Adipose tissue (tissue), 3 donors: ENCODE results near the gene GPR42. TPM values are rescaled to one million over a fixed set of nuclear protein-coding genes. Genes with fewer than 3 reads are reported as not detected.
"Not testable (repeated sequence)": the region's sequence is repeated elsewhere in the genome, so short reads cannot be mapped to it uniquely, and the experiment has no call there.

ENCODE experiments used
- H3K27ac ChIP-seq: one replicate; pipeline ENCODE4 v1.5.1; 2013; ENCODE audit warnings: low read depth, low read length
- WGBS, 3 donors: extraction: QIAGEN DNeasy Blood & Tissue Kit; methylation state at CpG; one replicate each; pipeline ENCODE4 v1.1.7; 2013; 5-methylcytosine and 5-hydroxymethylcytosine counted together
- polyA plus RNA-seq, 3 donors: library from polyadenylated mRNA; stranded (reverse); fragments of 200-250 nt; gene quantifications; one replicate each; pipeline ENCODE4 v1.2.3, GENCODE V29; 2013
- donor health status: healthy with polysubstance abuse.
- donor health status: Bipolar disorder and iron deficiency.
- donor health status: healthy.

The GPR42 gene
- polyA plus RNA-seq, 3 donors: 0.06 to 0.90 TPM; not detected in 1

DNA sequence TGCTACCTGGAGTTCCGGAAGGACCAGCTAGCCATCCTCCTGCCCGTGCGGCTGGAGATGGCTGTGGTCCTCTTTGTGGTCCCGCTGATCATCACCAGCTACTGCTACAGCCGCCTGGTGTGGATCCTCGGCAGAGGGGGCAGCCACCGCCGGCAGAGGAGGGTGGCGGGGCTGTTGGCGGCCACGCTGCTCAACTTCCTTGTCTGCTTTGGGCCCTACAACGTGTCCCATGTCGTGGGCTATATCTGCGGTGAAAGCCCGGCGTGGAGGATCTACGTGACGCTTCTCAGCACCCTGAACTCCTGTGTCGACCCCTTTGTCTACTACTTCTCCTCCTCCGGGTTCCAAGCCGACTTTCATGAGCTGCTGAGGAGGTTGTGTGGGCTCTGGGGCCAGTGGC, 11.5 kb upstream of the GPR42 start:
- WGBS, 3 donors: 89 to 93% (median 93%) methylated on average over 14 to 20 of the region's 21 CpGs
- H3K27ac ChIP-seq: not testable (repeated sequence)

DNA sequence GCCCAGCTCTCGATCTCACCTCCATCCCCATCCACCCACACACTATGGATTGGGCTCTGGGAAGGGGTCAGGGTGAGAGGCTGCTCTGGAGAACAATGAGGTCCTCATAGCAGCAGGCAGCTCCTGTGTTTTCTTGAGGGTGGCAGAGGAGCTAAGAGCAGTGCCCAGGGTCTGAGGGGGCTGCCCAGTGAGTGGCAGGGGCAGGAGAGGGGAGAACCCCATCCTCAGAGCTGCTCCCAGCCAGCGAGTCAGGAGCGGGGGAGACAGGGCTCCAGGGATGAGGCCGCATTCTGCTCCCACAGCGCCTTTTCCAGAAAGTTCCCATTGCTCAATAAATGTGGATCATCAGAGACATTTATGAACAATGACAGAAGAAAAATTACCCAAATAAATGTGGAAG, 10.8 kb upstream of the GPR42 start:
- 80 to 87% methylated on average over 1 to 4 of the region's 5 CpGs; no CpG with 5 or more reads in 1 of the 3 donors for WGBS, 3 donors
- not testable (repeated sequence) for H3K27ac ChIP-seq

DNA sequence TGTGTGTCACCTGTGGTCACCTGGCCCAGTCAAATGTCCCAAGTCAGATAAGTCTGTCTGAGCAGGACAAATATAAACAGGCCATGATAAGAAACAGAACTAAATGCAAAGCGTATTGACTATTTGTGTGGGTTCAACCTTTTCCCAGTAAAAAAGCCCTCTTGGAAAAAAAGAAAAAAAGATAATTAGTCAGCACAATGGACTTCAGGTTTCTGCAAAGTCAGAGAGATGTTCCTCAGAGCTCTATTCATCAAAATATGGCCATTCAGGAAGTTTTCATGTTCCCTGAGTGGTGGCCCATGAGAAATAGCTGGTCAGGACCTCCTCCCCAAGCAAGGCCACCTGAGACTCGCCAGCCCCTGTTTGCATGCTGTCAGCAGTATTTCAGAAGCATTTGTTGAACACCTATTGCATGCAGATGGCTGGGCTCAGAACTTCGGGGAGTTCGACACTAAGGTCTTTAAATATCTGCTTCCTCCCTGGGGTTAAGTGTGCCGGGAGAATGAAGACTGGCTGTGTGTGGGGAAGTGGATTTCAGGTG, 9.9 kb upstream of the GPR42 start:
- WGBS, 3 donors: 38 to 59% methylated on average over 5 of the region's 5 CpGs; no CpG with 5 or more reads in 1 of the 3 donors

DNA sequence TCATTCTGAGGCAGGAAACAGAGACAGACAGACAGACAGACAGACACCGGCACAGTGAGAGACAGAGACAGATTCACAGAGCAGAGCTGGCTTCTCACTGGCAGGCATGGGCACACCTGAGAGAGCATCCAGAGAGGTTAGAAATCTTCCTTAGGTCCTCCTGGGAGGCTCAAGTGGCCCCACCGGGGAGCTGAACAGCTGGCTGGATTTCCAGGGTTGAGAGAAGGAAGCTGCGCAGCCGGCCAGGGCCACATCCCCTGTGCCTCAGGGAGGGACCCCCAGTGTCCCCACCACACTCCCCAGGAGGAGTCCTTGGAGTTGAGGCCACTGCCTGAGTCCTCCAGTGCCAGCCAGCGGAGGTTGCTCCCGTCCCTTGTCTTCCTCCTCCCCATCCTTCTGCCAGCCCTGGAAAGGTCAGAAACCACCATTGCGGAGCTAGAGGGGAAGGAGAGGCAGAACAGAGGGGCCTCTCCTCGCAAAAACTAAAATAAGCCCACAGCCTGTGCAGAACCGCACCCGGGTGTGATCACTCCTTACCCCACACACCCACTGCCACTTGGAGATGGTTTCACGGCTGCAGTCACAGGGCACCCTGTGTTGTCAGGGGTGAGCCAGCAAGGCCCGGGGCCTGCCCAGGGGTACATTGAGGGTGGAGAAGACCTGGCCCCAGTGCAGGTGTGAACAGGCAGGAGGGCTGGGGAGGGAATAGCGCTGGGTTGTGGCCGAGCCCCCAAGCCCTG, 8.4 kb upstream of the GPR42 start:
- 75 to 85% methylated on average over 12 to 14 of the region's 14 CpGs; no CpG with 5 or more reads in 1 of the 3 donors for WGBS, 3 donors
- H3K27ac ChIP-seq: no peak overlapping the region

More for the DNA sequence above, 9.9 kb upstream of the GPR42 start:
- H3K27ac ChIP-seq: no peak overlapping the region

DNA sequence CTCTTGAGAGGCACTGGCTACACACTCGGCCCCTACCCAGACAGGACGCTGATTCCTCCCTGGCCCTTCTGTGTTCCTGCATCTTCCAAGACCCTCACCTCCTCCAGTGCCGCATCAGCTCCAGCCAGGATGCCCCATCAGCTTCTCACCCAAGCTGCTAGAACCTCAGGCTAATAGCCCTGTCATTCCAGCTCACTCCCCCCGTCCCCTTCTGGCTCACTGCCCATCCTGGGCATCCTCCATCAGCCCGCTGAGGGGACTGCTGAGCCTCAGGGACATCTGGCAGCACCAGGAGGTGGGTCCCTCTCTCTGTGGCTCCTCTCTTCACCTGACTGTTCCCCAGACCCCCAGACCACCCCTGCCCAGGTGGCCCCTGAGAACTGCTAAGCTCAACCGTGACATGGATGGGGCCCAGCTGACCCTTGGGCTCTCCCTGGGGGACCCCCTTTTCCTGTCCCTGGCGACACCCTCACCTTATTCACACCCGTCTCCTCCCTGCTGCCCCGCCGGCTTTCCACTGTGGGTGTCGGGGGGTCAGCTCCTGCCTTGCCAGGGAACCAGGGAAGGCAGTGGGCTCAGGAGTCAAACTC, 7.8 kb upstream of the GPR42 start:
- 88 to 92% methylated on average over 10 to 11 of the region's 11 CpGs; no CpG with 5 or more reads in 1 of the 3 donors for WGBS, 3 donors
- H3K27ac ChIP-seq: no peak overlapping the region

DNA sequence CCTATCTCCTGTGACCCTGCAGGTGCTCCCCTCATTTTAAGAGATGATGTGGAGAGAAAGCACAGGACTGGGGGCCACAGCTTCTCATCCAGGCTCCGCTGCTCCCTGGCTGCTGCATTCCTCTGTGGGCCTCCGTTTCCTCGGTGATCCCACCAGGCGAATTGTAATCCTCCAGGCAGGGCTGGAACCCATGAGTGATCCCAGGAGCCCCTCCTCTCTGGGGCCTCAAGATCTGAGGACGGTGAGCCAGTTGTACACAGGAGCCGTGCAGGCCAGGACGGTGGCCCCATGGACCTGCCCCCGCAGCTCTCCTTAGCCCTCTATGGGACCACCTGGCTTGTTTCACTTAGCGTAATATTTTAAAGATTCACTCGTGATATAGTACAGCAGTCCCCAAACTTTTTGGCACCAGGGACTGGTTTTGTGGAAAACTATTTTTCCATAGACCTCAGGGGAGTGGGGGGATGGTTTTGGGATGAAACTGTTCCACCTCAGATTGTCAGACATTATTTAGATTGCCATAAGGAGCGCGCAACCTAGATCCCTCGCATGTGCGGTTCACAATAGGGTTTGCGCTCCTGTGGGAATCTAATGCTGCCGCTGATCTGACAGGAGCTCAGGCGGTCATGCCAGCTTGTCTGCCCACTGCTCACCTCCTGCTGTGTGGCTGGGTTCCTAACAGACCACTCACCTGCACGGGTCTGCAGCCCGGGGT, 7.0 kb upstream of the GPR42 start:
- no peak overlapping the region for H3K27ac ChIP-seq
- WGBS, 3 donors: 92 to 93% methylated on average over 19 of the region's 19 CpGs; no CpG with 5 or more reads in 1 of the 3 donors

DNA sequence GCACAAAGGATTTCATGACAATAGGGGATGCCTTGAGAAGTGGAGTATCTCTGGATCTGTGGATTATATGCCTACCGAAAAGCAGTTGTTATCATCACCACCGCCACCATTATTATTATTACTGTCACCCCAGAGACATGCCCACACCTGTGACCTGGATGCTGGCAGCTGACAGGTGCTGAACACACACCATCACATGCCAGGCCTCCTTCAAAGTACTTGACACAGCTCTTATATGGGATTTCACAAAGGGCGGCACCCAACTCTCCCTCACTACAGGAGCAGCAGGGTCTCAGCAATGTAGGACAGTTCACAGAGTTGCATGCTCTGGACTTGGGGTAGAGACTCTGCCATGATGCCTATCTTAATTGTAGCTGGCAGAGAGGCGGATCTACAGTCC, 5.6 kb upstream of the GPR42 start:
- no peak overlapping the region for H3K27ac ChIP-seq
- WGBS, 3 donors: 95 to 96% methylated on average over 4 of the region's 4 CpGs; no CpG with 5 or more reads in 1 of the 3 donors

DNA sequence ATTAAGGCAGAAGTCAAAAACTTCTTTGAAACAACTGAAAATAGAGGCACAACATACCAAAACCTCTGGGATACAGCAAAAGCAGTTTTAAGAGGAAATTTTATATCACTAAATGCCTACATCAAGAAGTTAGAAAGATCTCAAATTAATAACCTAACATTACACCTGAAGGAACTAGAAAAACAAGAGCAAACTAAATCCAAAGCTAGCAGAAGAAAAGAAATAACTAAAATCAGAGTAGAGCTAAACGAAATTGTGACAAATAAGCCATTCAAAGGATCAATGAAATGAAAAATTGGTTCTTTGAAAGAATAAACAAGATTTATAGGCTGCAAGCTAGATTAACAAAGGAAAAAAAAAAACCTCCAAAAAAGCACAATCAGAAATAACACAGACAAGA, 2.5 kb upstream of the GPR42 start:
- no peak overlapping the region for H3K27ac ChIP-seq
- 71 to 80% methylated on average over 1 of the region's 1 CpG; no CpG with 5 or more reads in 1 of the 3 donors for WGBS, 3 donors

DNA sequence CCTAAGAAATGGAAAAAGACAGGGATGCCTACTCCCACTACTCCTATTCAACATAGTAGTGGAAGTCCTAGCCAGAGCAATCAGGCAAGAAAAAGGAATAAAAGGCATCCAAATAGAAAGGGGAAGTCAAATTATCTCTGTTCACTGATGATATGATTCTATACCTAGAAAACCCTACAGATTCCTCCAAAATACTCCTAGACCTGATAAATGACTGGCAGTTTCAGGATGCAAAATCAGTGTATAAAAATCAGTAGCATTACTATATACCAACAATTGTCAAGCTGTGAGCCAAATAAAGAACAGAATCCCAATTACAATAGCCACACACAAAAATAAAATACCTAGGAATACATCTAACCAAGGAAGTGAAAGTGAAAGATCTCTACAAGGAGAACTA, 1.3 kb upstream of the GPR42 start:
- no peak overlapping the region for H3K27ac ChIP-seq

DNA sequence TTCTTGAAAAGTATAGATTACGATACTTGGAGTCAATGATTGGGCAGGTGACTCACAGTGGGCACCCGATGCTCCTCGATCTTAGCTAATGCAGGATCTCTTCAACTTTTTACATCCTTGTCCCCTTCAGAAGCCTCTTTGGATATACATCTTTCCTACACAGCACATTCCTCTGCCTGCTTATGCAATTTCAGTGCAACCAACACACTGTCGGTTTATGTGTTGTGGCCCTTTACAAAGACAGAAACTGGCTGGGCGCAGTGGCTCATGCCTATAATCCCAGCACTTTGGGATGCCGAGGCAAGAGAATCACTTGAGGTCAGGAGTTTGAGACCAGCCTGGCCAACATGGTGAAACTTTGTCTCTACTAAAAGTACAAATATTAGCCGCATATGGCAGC, 2.6 kb downstream of the GPR42 start:
- no peak overlapping the region for H3K27ac ChIP-seq
- 83 to 87% (median 87%) methylated on average over 7 of the region's 7 CpGs for WGBS, 3 donors

DNA sequence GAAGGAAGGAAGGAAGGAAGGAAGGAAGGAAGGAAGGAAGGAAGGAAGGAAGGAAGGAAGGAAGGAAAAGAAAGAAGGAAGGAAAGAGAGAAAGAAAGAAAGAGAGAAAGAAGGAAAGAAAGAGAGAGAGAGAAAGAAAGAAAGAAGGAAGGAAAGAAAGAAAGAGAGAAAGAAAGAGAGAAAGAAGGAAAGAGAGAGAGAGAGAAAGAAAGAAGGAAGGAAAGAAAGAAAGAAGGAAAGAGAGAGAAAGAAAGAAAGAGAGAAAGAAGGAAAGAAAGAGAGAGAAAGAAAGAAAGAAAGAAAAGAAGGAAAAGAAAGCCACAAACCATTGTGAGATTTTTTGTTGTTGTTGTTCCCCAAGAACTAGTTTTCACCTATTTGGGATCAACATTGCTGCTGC, 3.2 kb downstream of the GPR42 start:
- not testable (repeated sequence) for H3K27ac ChIP-seq

DNA sequence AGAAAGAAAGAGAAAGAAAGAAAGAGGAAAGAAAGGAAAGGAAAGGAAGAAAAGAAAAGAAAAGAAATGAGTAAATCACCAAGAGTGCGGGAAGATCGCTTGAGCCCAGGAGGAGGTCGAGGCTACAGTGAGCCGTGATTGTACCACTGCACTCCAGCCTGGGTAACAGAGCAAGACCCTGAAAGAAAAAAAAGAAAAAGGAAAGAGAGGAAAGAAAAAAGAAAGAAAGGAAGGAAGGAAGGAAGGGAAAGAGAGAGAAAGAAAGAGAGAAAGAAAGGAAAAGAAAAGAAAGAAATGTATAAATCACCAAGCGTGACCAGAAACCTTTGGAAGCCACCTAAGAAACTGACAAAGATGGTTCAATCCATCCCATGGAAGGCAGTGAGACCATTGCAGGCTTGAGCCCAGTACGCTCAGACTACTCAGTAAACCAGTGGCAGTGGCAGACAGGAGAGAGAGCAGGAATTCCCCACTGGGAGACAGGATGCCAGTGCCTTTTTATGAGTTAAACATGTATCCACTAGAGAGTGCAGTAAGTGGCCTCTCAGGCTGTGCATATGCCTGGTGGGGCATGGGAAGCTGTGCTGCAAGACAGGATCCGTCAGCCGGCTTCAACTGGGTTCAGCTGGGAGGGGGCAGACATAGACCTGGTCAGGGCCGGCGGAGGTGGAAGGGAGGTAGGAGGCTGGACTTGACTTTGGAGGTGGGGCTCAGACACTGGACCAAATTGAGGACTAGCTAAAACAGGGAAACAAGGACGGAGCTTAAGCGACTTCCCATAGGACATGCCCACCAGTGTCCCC, 4.8 kb downstream of the GPR42 start:
- H3K27ac ChIP-seq: no peak overlapping the region
- WGBS, 3 donors: 89 to 95% (median 91%) methylated on average over 12 of the region's 12 CpGs

DNA sequence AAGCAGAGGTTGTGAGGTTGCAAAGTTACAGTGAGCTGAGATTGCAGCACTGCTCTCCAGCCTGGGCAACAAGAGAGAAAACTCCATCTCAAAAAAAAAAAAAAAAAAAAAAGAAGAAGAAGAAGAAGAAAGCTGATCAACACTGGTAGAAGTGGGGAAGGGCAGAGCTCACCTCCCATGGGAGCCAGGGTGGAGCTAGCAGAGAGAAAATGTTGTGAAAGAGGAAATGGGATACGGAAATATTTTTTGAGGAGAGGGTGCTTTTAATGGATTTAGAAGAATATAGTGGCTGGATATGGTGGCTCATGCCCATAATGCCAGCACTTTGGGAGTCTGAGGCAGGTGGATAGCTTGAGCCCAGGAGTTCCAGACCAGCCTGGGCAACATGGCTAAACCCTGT, 6.8 kb downstream of the GPR42 start:
- H3K27ac ChIP-seq: no peak overlapping the region
- WGBS, 3 donors: 5 to 44% (median 31%) methylated on average over 1 of the region's 1 CpG

DNA sequence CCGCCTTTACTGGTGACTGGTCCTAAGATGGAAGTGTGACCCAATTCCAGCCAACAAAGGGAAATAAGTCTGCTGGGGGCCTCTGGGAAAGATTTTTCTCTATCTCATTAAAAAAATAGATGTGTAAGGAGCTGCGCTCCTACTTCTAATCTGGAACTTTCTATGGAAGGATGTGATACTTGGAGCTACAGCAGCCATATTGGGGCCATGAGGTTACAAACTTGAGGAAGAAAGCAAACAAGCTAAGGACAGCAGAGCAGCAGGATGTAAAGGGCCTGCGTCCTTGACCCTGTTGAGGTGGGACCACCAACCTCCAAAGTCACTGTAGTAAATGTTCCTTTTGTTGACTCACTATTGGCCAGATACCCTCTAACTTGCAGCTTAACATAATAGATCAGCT, 7.5 kb downstream of the GPR42 start:
- 95 to 98% (median 97%) methylated on average over 3 of the region's 3 CpGs for WGBS, 3 donors
- no peak overlapping the region for H3K27ac ChIP-seq

DNA sequence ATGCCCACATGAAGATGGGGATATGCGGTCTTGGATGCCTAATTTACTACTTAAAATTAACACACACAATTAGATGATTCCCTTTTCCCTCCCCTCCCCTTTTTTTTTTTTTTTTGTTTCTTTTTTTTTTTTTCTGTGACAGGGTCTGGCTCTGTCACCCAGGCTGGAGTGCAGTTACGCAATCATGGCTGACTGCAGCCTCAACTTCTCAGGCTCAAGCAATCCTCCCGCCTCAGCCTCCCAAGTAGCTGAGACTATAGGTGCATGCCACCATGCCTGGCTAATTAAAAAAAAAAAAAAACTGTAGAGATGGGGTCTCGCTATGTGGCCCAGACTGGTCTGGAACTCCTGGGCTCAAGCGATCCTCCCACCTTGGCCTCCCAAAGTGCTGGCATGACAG, 8.7 kb downstream of the GPR42 start:
- 88 to 97% (median 97%) methylated on average over 5 of the region's 5 CpGs for WGBS, 3 donors
- not testable (repeated sequence) for H3K27ac ChIP-seq

DNA sequence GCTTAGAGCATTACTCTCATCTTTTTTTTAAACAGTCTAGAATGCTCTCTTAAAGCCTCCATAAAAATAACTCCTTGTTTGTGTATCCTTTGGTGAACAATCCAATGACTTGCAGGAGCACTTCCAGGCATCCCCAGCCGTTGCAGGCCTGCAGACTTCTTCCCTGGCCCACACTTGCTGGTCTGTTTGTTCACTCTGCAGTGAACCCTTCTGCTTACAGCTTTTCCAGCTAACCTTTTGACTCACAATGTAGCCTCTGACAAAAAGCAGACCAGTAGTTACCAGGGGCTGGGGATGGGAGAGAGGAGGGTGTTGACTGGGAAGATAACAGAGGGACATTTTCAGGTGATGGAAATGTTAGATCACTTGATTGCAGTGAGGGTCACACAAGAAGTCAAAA, 9.1 kb downstream of the GPR42 start:
- WGBS, 3 donors: 32 to 55% (median 42%) methylated on average over 1 of the region's 1 CpG

DNA sequence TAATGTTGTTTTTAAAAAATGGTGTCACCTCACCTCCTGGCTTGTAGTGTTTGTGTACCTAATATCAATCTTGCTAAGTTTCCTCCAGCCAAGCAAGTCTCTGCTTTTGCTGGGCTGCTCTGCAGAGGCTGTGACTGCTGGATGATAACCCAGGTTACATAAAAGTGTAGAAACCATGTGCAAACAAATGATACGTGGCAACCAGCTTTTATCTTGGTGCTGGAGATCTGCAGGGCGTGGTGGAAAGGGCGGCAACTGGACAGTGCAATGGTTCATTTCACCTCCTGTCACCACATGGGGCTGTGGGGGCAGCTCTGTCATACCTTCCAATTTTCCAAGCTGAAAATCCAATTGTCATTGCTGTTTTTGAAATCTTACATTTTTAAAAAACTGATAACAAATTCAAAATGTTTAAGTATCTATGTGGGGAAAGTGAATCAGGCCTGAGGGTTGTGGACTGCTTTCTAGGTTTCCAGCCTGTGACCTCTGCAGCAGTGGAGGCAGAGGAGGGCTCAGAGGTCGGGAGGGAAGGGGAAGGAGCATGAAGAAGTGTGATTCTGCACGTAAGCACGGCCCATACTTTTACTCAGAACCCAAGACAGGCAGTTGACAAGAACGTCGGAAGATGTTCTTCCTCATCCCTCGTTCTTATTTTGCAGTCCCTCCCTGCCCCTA, 9.7 kb downstream of the GPR42 start:
- H3K27ac ChIP-seq: no peak overlapping the region
- WGBS, 3 donors: 62 to 66% (median 66%) methylated on average over 9 of the region's 9 CpGs

More for the DNA sequence above, 9.1 kb downstream of the GPR42 start:
- no peak overlapping the region for H3K27ac ChIP-seq

DNA sequence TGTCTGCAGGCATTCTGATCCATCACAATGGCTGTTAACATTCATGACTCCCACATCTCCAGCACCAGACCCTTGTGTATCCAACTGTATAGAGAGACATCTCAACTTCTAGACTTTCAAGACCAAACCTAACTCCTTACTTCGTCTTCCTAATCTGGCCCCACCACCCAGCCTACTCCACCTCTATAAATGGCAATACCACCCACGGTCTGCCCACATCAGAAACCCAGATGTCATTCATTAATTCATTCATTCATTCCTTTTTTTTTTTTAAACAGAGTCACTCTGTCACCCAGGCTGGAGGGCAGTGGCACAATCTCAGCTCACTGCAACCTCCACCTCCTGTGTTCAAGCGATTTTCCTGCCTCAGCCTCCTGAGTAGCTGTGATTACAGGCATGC, 10.4 kb downstream of the GPR42 start:
- H3K27ac ChIP-seq: no peak overlapping the region
- WGBS, 3 donors: 60 to 89% (median 66%) methylated on average over 3 of the region's 3 CpGs
